Vagina (tissue), 2 donors: ENCODE data around the gene DPP4.

Experiments
- POLR2A ChIP-seq, 2 donors: fragments of 450-650 bp; IDR thresholded peaks; one replicate each; pipeline ENCODE4 v1.6.1; 2017; ENCODE audit warnings: antibody characterized with exemption in 2 of 2, mild to moderate bottlenecking in 2 of 2, moderate library complexity in 2 of 2
- POLR2AphosphoS5 ChIP-seq, 2 donors: sonication (generic); formaldehyde crosslinking; IDR thresholded peaks; one replicate each; pipeline ENCODE4 v1.9.0; 2017; ENCODE audit warnings: antibody characterized with exemption in 2 of 2, mild to moderate bottlenecking in 2 of 2, low read depth in 1 of 2; ENCODE audit not compliant: insufficient read depth in 1 of 2
- TF ChIP-seq, protein P1 (sequence below), 3 experiments: fragments of 450-650 bp in 2 of 3; fragments of 200-600 bp in 1 of 3; sonication (generic) in 1 of 3; IDR thresholded peaks; one replicate each; pipeline ENCODE4 v1.5.1; 2017 to 2019; ENCODE audit warnings: antibody characterized with exemption in 3 of 3, mild to moderate bottlenecking in 2 of 3, moderate library complexity in 2 of 3

- TF ChIP-seq, protein P1, sequence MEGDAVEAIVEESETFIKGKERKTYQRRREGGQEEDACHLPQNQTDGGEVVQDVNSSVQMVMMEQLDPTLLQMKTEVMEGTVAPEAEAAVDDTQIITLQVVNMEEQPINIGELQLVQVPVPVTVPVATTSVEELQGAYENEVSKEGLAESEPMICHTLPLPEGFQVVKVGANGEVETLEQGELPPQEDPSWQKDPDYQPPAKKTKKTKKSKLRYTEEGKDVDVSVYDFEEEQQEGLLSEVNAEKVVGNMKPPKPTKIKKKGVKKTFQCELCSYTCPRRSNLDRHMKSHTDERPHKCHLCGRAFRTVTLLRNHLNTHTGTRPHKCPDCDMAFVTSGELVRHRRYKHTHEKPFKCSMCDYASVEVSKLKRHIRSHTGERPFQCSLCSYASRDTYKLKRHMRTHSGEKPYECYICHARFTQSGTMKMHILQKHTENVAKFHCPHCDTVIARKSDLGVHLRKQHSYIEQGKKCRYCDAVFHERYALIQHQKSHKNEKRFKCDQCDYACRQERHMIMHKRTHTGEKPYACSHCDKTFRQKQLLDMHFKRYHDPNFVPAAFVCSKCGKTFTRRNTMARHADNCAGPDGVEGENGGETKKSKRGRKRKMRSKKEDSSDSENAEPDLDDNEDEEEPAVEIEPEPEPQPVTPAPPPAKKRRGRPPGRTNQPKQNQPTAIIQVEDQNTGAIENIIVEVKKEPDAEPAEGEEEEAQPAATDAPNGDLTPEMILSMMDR (IDR thresholded peaks at IDR 0.05), result no peak
- TF ChIP-seq POLR2AphosphoS5 (IDR thresholded peaks at IDR 0.05; ENCODE audit: insufficient read depth in 1 of 2, low read depth in 1 of 2) (no peak), POLR2A (IDR thresholded peaks at IDR 0.05) (no peak)
Observed at GRCh38 chr2:162091325-162092007, 17.5 kb upstream of the DPP4 start.
